ENCODE measurements around the gene NPY1R. TPM values are rescaled to one million over a fixed set of nuclear protein-coding genes. Genes with fewer than 3 reads are reported as not detected.
A peak's percentile ranks its signal among the peaks of the same experiment; 100 is the strongest.

The NPY1R gene
- total RNA-seq, 4 donors from 2014 or later: 0.95 to 1.8 (median 1.6) TPM; not detected in 1

GRCh38 chr4:163353054-163353453, 20.7 kb upstream of the NPY1R start:
- Histone ChIP-seq H3K36me3 (no peaks in the 10 kb centered on the region), H3K9me3 (no peaks in the 10 kb centered on the region), H3K4me3 (no peak overlapping the region), H3K27me3 (no peaks in the 10 kb centered on the region), H3K4me1 (no peaks in the 10 kb centered on the region), H3K27ac (no peak overlapping the region)
- TF ChIP-seq CTCF (IDR thresholded peaks at IDR 0.05) (no peak), POLR2A (IDR thresholded peaks at IDR 0.05) (no peak)
- DNase-seq: no peak

GRCh38 chr4:163350672-163351071, 18.3 kb upstream of the NPY1R start:
- Histone ChIP-seq H3K36me3 (no peaks in the 10 kb centered on the region), H3K4me1 (no peaks in the 10 kb centered on the region), H3K27me3 (no peaks in the 10 kb centered on the region), H3K4me3 (no peak overlapping the region), H3K27ac (no peak overlapping the region), H3K9me3 (no peaks in the 10 kb centered on the region)
- no peak for DNase-seq
- no peak for TF ChIP-seq POLR2A (IDR thresholded peaks at IDR 0.05)
- TF ChIP-seq CTCF (IDR thresholded peaks at IDR 0.05): no peak

GRCh38 chr4:163344147-163345125, 12.0 kb upstream of the NPY1R start:
- TF ChIP-seq POLR2A (IDR thresholded peaks at IDR 0.05): no peak
- TF ChIP-seq CTCF (IDR thresholded peaks at IDR 0.05): no peak
- Histone ChIP-seq H3K27ac (no peak overlapping the region), H3K36me3 (no peaks in the 10 kb centered on the region), H3K4me1 (peaks cover 0 to 11% (median 0%) of the 10 kb centered on the region in 4 donors), H3K4me3 (peak overlapping the region in 3 of 4 donors; percentile 1 to 33 (median 29)), H3K27me3 (peaks cover 0 to 11% of the 10 kb centered on the region in 2 donors), H3K9me3 (no peaks in the 10 kb centered on the region)
- no peak for DNase-seq

GRCh38 chr4:163343604-163344146, 11.3 kb upstream of the NPY1R start, which contains the start of gene NPY5R:
Gene NPY5R (plus strand): TSS chr4:163343892. CDS start chr4:163350274, 6,382 bp downstream.
- Histone ChIP-seq H3K27ac (no peak within 1 kb of the TSS), H3K36me3 (no peaks in the 10 kb centered on the region), H3K4me3 (peak within 1 kb of the TSS in 3 of 4 donors; percentile 1 to 33 (median 29)), H3K9me3 (no peaks in the 10 kb centered on the region), H3K4me1 (peaks cover 0 to 11% (median 0%) of the 10 kb centered on the region in 4 donors), H3K27me3 (peaks cover 0 to 11% of the 10 kb centered on the region in 2 donors)
- DNase-seq: no peak
- TF ChIP-seq CTCF (IDR thresholded peaks at IDR 0.05) (no peak), POLR2A (IDR thresholded peaks at IDR 0.05) (no peak)

- TF ChIP-seq POLR2A (IDR thresholded peaks at IDR 0.05): no peak
- TF ChIP-seq CTCF (IDR thresholded peaks at IDR 0.05): no peak
- H3K36me3 ChIP-seq: no peaks in the 10 kb centered on the region
- H3K4me1 ChIP-seq: peaks cover 0 to 17% (median 0%) of the 10 kb centered on the region in 4 donors
- no peak overlapping the region for H3K4me3 ChIP-seq
- H3K9me3 ChIP-seq: no peaks in the 10 kb centered on the region
- DNase-seq: no peak
- peaks cover 0 to 7% of the 10 kb centered on the region in 2 donors for H3K27me3 ChIP-seq
- no peak overlapping the region for H3K27ac ChIP-seq
Measured at GRCh38 chr4:163335384-163335783, 3.0 kb upstream of the NPY1R start.

Data from Peyer's patch (tissue), 4 donors.